MM.1S (cell line): ENCODE measurements around the gene DISP3.

Source experiments
- DNase-seq: peaks from one replicate; pipeline ENCODE4 v3.0.0-alpha.2; 2015
- H2AFZ ChIP-seq: fragments of 300-600 bp; sonication (generic); 2 replicates; pipeline ENCODE4 v1.6.0; 2016; ENCODE audit warnings: antibody characterized with exemption, low read length
- H3F3A ChIP-seq: fragments of 300-600 bp; sonication (generic); 2 replicates; pipeline ENCODE4 v1.6.1; 2016; ENCODE audit warnings: mild to moderate bottlenecking, antibody characterized with exemption, low read length, moderate library complexity, mixed read lengths; ENCODE audit not compliant: insufficient read depth
- H3K27ac ChIP-seq: fragments of 300-600 bp; sonication (generic); 2 replicates; pipeline ENCODE4 v1.5.1; 2016; ENCODE audit warnings: mild to moderate bottlenecking, low read length
- H3K27me3 ChIP-seq: fragments of 300-600 bp; sonication (generic); replicated peaks from 2 replicates; pipeline ENCODE4 v1.6.0; 2016; ENCODE audit warnings: low read length; ENCODE audit not compliant: insufficient read depth
- H3K36me3 ChIP-seq: fragments of 300-600 bp; sonication (generic); replicated peaks from 2 replicates; pipeline ENCODE4 v1.6.1; 2016; ENCODE audit warnings: mild to moderate bottlenecking, low read length, mixed read lengths; ENCODE audit not compliant: insufficient read depth
- H3K4me1 ChIP-seq: fragments of 300-600 bp; sonication (generic); 2 replicates; pipeline ENCODE4 v1.6.1; 2016; ENCODE audit warnings: low read length, mixed read lengths
- H3K4me2 ChIP-seq: fragments of 300-600 bp; sonication (generic); 2 replicates; pipeline ENCODE4 v1.6.0; 2016; ENCODE audit warnings: low read depth, low read length
- H3K4me3 ChIP-seq: fragments of 300-600 bp; sonication (generic); 2 replicates; pipeline ENCODE4 v1.5.1; 2016; ENCODE audit warnings: low read length, mixed read lengths
- H3K79me2 ChIP-seq: fragments of 300-600 bp; sonication (generic); 2 replicates; pipeline ENCODE4 v1.6.1; 2016; ENCODE audit warnings: mixed run types, low read length, mixed read lengths
- H3K9ac ChIP-seq: fragments of 300-600 bp; sonication (generic); 2 replicates; pipeline ENCODE4 v1.6.1; 2016; ENCODE audit warnings: low read length, mixed read lengths
- H3K9me2 ChIP-seq: fragments of 300-600 bp; sonication (generic); replicated peaks from 2 replicates; pipeline ENCODE4 v1.6.1; 2016; ENCODE audit warnings: mild to moderate bottlenecking, low read length, mixed read lengths; ENCODE audit not compliant: insufficient read depth
- H3K9me3 ChIP-seq: fragments of 300-600 bp; sonication (generic); replicated peaks from 2 replicates; pipeline ENCODE4 v1.6.1; 2016; ENCODE audit warnings: mild to moderate bottlenecking, low read length, mixed read lengths; ENCODE audit not compliant: insufficient read depth
- H4K20me1 ChIP-seq: fragments of 300-600 bp; sonication (generic); 2 replicates; pipeline ENCODE4 v1.6.1; 2016; ENCODE audit warnings: mild to moderate bottlenecking, low read length, moderate library complexity, mixed read lengths; ENCODE audit not compliant: insufficient read depth
- CTCF ChIP-seq: fragments of 300-600 bp; sonication (generic); IDR thresholded peaks from 2 replicates; pipeline ENCODE4 v1.5.1; 2016; ENCODE audit warnings: antibody characterized with exemption, low read length, mixed read lengths
- EZH2 ChIP-seq: fragments of 300-600 bp; sonication (generic); optimal IDR thresholded peaks from 2 replicates; pipeline ENCODE3; 2017; ENCODE audit warnings: low read depth, mild to moderate bottlenecking, antibody characterized with exemption, low read length, mixed read lengths
- EZH2phosphoT487 ChIP-seq: fragments of 300-600 bp; sonication (generic); IDR thresholded peaks from 2 replicates; pipeline ENCODE4 v1.6.1; 2018; ENCODE audit warnings: antibody characterized with exemption, low read length

The DISP3 gene

GRCh38 chr1:11515368-11516300 lies 36.7 kb downstream of the DISP3 start:
- Histone ChIP-seq H3K27ac (no peak overlapping the region), H3K9me2 (no peaks in the 10 kb centered on the region), H3K4me1 (no peaks in the 10 kb centered on the region), H3K9me3 (no peaks in the 10 kb centered on the region), H3K27me3 (peaks cover 14% of the 10 kb centered on the region), H3K79me2 (no peaks in the 10 kb centered on the region), H3K4me2 (no peak overlapping the region), H3K4me3 (no peak overlapping the region), H3K36me3 (no peaks in the 10 kb centered on the region), H4K20me1 (no peaks in the 10 kb centered on the region), H3F3A (no peaks in the 10 kb centered on the region), H3K9ac (no peak overlapping the region), H2AFZ (no peak overlapping the region)
- TF ChIP-seq EZH2phosphoT487: no peak
- TF ChIP-seq EZH2: no peak
- no peak for TF ChIP-seq CTCF
- DNase-seq: no peak

GRCh38 chr1:11516961-11517635 lies 38.1 kb downstream of the DISP3 start:
- no peaks in the 10 kb centered on the region for H4K20me1 ChIP-seq
- H3K36me3 ChIP-seq: no peaks in the 10 kb centered on the region
- H3K27me3 ChIP-seq: peaks cover 17% of the 10 kb centered on the region
- TF ChIP-seq EZH2 (no peak), CTCF (no peak), EZH2phosphoT487 (no peak)
- H3K79me2 ChIP-seq: no peaks in the 10 kb centered on the region
- no peaks in the 10 kb centered on the region for H3K9me3 ChIP-seq
- H3K9me2 ChIP-seq: no peaks in the 10 kb centered on the region
- no peak overlapping the region for H3K4me3 ChIP-seq
- no peak overlapping the region for H2AFZ ChIP-seq
- H3K4me1 ChIP-seq: no peaks in the 10 kb centered on the region
- H3F3A ChIP-seq: no peaks in the 10 kb centered on the region
- H3K9ac ChIP-seq: no peak overlapping the region
- no peak overlapping the region for H3K4me2 ChIP-seq
- H3K27ac ChIP-seq: no peak overlapping the region
- no peak for DNase-seq

GRCh38 chr1:11518016-11518701 lies 39.2 kb downstream of the DISP3 start:
- no peak overlapping the region for H3K4me3 ChIP-seq
- H3K9me3 ChIP-seq: no peaks in the 10 kb centered on the region
- DNase-seq: no peak
- H3K27ac ChIP-seq: no peak overlapping the region
- H3K9me2 ChIP-seq: no peaks in the 10 kb centered on the region
- H3K79me2 ChIP-seq: no peaks in the 10 kb centered on the region
- no peaks in the 10 kb centered on the region for H3F3A ChIP-seq
- H3K9ac ChIP-seq: no peak overlapping the region
- H3K4me2 ChIP-seq: no peak overlapping the region
- no peaks in the 10 kb centered on the region for H3K36me3 ChIP-seq
- no peaks in the 10 kb centered on the region for H3K4me1 ChIP-seq
- H3K27me3 ChIP-seq: peaks cover 17% of the 10 kb centered on the region
- H2AFZ ChIP-seq: no peak overlapping the region
- TF ChIP-seq EZH2 (no peak), CTCF (no peak), EZH2phosphoT487 (no peak)
- no peaks in the 10 kb centered on the region for H4K20me1 ChIP-seq
